SW480 (cell line): ENCODE data around the gene RHOB.
A peak's percentile ranks its signal among the peaks of the same experiment; 100 is the strongest.
"Not testable (repeated sequence)": the region's sequence is repeated elsewhere in the genome, so short reads cannot be mapped to it uniquely, and the experiment has no call there.

Experiments used
- DNase-seq: peaks from one replicate; pipeline ENCODE4 v3.0.0-alpha.2; 2016; ENCODE audit warnings: low spot score

Gene RHOB

GRCh38 chr2:20422402-20423271 lies 24.2 kb upstream of the RHOB start:
- DNase-seq: no peak

DNA sequence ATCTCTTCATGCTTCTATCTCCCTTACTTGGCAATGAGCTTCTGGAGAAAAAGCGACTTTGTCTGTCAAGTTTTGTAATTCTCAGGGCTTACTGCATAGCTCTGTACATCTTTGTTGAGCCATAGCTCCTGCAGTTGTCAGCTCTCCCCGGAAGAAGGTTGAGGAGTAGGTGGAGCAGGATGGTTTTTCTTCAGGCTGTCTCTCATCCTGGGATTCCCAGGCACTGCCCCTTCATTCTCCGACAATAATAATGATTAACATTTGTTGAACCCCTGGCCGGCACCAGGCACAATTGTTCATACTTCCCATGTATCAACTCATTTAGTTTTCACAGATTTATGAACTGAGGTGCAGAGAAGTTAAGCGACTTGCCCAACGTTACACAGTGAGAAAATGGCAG lies 23.5 kb upstream of the RHOB start:
- no peak for DNase-seq

GRCh38 chr2:20423847-20424246 lies 23.0 kb upstream of the RHOB start:
- DNase-seq: no peak

DNA sequence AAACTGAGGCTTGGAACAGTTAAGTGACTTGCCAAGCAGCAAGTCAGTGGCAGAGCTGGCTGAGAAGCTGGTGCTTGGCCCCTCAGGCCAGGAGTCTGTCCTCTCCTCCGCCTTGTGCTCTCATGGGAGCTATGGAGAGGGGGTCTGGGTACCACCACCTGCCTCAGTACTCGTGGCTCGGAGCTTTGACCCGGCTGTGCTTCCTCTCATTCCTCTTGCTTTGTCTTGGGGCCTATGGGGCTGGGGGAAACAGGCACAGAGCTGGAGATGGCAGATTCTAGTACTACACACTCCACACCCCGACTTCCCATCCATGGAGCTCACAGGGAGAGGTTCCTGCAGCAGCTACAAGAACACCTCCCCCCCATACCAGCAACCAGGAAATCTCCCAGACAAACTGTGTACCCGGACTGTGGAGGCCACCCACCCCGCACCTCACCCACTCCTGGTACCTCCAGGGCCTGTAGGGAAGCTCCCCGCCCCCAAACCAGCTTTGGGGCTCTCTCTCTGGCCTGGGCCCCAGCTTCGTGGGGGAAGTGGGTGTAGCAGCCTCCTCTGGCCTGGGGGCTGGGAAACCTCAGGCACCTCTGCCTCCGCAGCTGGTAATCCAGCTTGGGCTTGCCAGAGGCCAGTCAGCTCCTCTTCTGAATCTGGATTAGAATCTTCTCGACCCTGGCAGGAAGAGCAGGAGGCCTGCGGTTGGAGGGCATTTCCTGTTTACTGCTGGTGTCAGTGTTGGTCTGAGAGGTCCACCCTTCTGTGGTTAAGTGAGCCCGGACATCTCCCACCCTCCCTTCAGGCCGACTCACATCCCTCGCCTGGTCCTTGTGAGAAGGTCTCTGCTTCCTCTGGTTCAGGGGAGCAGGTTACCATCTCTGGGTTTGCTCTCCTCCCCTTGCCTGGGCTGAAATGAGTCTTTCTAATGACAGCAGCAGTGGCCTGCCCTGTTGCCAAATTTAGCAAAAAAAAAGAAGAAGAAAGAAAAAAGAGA lies 22.3 kb upstream of the RHOB start:
- peak; percentile 72 for DNase-seq

- DNase-seq: no peak
Observed at GRCh38 chr2:20425371-20425881, 21.4 kb upstream of the RHOB start.

GRCh38 chr2:20425884-20426283 lies 21.0 kb upstream of the RHOB start:
- no peak for DNase-seq

DNA sequence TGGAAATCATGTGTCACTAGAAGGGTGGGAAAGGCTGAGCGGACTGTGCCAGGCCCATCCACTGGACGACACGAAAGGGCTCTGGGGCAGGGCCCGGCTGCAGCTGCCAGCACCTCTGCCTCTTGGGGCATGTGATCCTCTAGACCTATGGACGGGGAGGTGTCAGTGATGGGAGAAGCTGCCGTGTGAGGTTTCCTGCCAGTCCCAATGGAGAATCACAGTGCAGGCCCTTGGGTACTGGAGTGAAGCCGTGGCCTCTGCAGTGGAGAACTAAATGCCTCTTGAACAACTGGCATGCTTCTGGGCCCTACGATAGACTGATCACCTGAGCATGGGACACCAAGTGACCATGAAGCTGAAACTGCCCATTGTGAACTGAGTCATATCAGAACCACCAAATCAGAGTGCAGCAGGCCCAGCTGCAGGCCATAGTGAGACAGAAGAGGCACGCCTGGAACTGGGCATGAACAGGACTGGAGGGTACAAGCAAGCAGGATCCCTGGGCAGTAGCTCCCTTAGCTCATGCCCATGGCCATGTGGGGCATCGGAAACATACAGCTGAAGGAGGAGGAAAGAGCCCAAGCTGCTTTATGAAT lies 18.8 kb upstream of the RHOB start:
- DNase-seq: no peak

DNA sequence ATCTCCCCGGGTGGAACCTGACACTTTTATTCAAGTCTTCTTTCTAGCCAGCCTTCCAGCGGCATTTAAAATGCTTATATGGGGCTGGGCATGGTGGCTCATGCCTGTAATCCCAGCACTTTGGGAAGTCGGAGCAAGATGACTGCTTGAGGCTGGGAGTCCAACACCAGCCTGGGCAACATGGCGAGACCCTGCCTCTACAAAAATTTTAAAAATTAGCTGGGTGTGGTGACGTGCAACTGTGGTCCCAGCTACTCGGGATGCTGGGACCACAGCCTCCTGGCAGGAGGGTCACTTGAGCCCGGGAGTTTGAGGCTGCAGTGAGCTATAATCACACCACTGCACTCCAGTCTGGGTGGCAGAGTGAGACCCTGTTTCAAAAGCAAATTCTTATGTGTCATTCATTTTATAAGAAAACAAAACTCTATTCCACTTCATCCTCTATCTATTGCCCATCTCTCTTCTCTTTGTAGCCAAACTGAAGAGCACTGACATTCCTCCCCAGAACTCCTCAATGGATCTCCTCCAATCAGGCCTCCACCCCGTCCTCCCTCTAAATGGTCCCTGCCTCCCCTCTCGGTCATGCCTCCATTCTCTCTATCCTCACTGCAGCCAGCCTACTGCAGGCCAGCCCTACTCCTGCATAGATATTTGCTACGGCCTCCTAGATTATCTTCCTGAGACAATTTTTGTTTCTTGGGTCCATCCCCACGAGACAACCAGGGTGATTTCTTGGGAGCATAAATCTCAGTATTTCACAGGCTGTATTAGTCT lies 18.0 kb upstream of the RHOB start:
- no peak for DNase-seq

- DNase-seq: no peak
Observed at GRCh38 chr2:20429528-20429927, 17.3 kb upstream of the RHOB start.

GRCh38 chr2:20430035-20430434 lies 16.8 kb upstream of the RHOB start:
- DNase-seq: no peak

GRCh38 chr2:20430461-20431300 lies 16.2 kb upstream of the RHOB start:
- DNase-seq: peak; percentile 76

GRCh38 chr2:20431301-20431698 lies 15.6 kb upstream of the RHOB start:
- DNase-seq: no peak

DNA sequence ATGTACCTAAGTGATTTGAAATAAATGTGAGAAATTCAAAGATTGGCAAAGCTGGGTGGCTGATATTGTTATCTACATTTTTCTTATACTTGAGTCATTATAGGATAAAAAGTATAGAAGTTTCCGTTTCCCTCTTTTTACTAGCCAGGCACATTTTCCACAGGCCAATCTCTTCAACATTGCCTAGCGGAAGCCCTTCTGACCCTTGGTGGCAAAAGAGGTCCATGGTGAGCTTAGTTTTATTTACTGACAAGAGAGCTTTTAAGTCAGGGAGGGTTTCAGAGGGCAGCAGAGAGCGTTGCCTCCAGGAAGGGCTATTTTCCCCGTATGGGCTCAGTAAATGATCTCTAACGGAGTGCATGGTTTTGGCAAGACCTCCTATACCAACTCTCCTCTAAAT lies 15.1 kb upstream of the RHOB start:
- no peak for DNase-seq

DNA sequence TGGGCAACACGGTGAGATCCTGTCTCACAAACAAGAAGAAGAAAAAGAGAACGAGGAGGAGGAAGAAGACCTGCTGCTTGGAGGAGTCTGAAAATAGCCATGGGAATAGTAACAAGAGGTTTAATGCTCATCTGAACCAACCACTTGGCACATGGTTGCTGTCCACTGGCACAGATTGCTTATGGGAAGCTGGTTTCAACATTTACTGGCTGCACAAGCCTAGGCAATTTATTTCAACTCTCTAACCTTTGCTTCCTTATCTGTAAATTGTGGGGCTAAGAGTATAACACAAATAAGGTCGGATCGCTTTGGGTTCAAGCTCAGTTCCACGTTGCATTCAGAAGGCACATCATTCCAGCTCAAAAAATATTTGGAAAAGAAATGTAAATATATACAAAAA lies 14.2 kb upstream of the RHOB start:
- DNase-seq: no peak

DNA sequence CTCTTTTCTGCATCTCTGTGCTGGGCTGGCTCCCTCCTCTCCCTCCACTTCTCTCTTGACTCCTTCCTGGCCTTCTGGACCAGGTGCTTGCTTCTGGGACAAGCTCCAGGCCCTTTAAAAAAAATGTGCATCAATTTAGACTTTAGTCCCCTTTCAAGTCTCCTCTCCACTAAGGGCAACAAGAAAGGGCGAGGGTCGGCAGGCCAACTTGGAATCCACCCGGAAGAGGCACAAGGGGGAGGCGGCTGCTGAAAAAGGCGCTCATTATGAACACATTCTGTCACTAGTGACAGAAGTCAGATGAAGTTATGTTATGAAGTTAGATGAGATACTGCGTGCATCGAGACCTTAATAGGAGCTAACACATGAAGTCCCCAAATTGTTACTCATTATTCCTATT lies 13.6 kb upstream of the RHOB start:
- no peak for DNase-seq

- no peak for DNase-seq
Observed at GRCh38 chr2:20433946-20434553, 12.8 kb upstream of the RHOB start.

GRCh38 chr2:20434588-20435294 lies 12.1 kb upstream of the RHOB start:
- no peak for DNase-seq

DNA sequence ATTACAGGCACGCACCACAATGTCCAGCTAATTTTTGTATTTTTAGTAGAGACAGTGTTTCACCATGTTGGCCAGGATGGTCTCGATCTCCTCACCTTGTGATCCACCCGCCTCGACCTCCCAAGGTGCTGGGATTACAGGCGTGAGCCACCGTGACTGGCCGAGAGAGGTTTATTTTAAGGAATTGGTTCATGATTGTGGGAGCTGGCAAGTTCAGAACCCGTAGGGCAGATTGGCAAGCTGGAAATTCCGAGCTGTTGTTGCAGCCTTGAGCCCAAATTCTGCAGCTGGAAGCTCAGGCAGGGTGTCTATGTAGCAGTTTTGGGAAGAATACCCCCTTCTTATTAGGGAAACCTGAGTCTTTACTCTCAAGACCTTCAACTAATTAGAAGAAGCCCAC lies 11.4 kb upstream of the RHOB start:
- not testable (repeated sequence) for DNase-seq

GRCh38 chr2:20436716-20437470 lies 10.0 kb upstream of the RHOB start:
- DNase-seq: no peak
